Left lung (tissue), 10 donors: ENCODE data around the gene SNRNP70. TPM values are rescaled to one million over a fixed set of nuclear protein-coding genes. Genes with fewer than 3 reads are reported as not detected.

Experiments used
- ATAC-seq: fragments of 200-7000 bp; cut with Tn5 transposase; one replicate; pipeline ENCODE4 v1.9.1; 2020; ENCODE audit warnings: moderate library complexity
- DNase-seq, 4 donors: peaks; one replicate each; pipeline ENCODE4 v3.0.0-alpha.2; 2013 to 2020
- H3K27ac ChIP-seq, 2 donors: fragments of 200-600 bp; sonication (generic) in 1 of 2; one replicate each; pipeline versions ENCODE4 v1.5.0 to v1.8.0; 2020 to 2021
- H3K27me3 ChIP-seq, 2 donors: fragments of 200-600 bp; sonication (generic) in 1 of 2; one replicate each; pipeline versions ENCODE4 v1.5.0 to v1.8.0; 2020 to 2021
- H3K36me3 ChIP-seq, 2 donors: fragments of 200-600 bp; sonication (generic) in 1 of 2; one replicate each; pipeline versions ENCODE4 v1.5.0 to v1.8.0; 2020 to 2021
- H3K4me1 ChIP-seq, 2 donors: fragments of 200-600 bp; one replicate each; pipeline ENCODE4 v1.8.0; 2021
- H3K4me3 ChIP-seq, 2 donors: fragments of 200-600 bp; sonication (generic) in 1 of 2; one replicate each; pipeline versions ENCODE4 v1.5.0 to v1.8.0; 2020 to 2021; ENCODE audit warnings: mild to moderate bottlenecking in 1 of 2
- H3K9me3 ChIP-seq, 2 donors: fragments of 200-600 bp; sonication (generic) in 1 of 2; one replicate each; pipeline versions ENCODE4 v1.5.0 to v1.8.0; 2020 to 2021
- CTCF ChIP-seq, 2 donors: fragments of 200-600 bp; sonication (generic) in 1 of 2; IDR thresholded peaks; one replicate each; pipeline versions ENCODE4 v1.5.0 to v1.8.0; 2021; ENCODE audit warnings: antibody characterized with exemption in 2 of 2
- intact Hi-C, 2 donors: fragments of 100-400 bp; cut with DNase I; formaldehyde crosslinking; loops; one replicate each; pipeline versions ENCODE4 v1.11.2 to v1.14.2; 2022
- polyA plus RNA-seq, 6 donors: library from polyadenylated mRNA; unstranded; fragments of 120-200 nt; gene quantifications; one replicate each; pipeline ENCODE4 v1.2.1, GENCODE V29; 2013; ENCODE audit not compliant: insufficient read length in 6 of 6
- total RNA-seq, 2 donors: library from RNA; stranded (reverse); fragmentation: NEBNext Ultra II Directional; extraction: Animal tissue kit (Norgen Biotek cat#: 25700); gene quantifications; one replicate each; pipeline ENCODE4 v1.2.1, GENCODE V29; 2021
- donor health status: DM: no; HTN: yes; CAD: no.
- donor health status: DM: no; HTN: no; CAD: no.

The SNRNP70 gene
- total and polyA plus RNA-seq, 8 donors = 161 to 371 (median 325) TPM

DNA sequence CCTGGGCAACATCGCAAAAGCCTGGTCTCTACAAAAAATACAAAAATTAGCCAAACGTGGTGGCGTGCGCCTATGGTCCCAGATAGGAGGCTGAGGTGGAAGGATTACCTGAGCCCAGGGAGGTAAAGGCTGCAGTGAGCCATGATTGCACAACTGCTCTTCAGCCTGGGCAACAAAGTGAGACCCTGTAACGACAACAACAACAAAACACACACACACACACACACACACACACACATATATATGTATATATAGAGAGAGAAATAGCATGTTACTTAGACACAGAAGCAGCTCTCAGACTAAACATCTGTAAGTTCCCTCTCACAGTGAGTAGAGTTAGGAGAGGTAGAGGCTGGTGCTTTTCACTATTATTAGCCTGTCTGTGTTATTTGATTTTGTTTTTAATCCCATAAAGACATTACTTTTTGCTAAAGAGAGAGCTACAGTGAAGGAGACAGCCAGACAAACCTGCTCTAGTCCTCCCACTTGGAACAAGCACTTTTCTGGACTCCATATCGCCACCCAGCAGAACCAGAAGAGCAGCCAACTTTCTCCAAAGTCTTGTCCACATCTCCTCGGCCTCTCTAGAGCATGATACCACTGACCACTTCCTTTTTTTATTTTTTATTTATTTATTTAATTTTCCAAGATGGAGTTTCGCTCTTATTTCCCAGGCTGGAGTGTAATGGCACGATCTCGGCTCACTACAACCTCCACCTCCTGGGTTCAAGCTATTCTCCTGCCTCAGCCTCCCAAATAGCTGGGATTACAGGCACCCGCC, 26.2 kb downstream of the SNRNP70 start:
- H3K36me3 ChIP-seq = peaks cover 0 to 30% of the 10 kb centered on the region in 2 donors
- no peaks in the 10 kb centered on the region for H3K27me3 ChIP-seq
- no peak overlapping the region for H3K4me3 ChIP-seq
- DNase-seq (no peak), ATAC-seq (no peak)
- peaks cover 4 to 28% of the 10 kb centered on the region in 2 donors for H3K4me1 ChIP-seq
- intact Hi-C loops = no loop called here
- H3K9me3 ChIP-seq = no peaks in the 10 kb centered on the region
- H3K27ac ChIP-seq = no peak overlapping the region
- no peak for TF ChIP-seq CTCF (IDR thresholded peaks at IDR 0.05)

DNA sequence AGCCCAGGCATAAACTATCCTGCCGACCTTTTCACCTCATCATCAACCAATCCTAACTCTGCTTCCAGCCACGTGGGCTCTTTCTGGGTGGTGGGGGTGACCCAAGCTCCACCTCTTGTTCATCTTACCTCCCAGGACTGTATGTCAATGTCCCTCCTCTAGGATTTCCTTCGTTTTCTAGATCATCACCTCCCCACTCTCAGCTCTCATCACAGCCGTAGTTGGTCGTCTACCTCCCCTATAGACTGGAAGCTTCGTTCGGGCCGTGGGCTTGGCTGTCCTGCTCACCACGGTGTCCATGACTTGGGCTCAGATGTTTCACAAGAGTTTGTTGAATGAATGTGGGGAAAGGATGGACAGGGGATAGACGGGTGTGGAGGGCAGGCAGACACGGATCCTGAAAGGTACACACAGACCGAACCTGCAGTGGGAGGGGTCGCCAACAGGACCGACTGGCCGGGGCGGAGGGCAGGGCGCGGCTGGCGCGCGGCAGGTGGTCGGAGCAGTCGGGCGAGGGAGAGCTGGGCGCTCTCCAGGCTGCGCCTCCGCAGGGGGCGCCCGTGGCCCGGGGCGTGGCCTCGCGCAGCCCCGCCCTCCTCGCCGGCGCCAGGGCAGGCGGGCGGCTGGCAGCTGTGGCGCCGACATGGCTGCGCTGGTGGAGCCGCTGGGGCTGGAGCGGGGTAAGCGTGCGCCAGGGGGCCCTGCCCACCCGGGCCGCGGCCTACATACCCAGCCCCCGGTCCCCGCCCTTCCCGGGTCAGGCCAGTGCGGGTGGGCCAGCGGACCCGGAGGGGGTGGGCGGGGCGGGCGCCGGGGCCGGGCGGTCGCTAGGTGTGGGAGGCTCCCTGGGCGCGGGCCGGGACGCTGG, 28.7 kb downstream of the SNRNP70 start, which contains the start of gene LIN7B:
Gene LIN7B, plus strand, starts transcription at position 609 of the 868 bp plus-strand sequence. Its CDS starts 35 bp downstream, at position 644.
- peak; percentile 36 to 55 for TF ChIP-seq CTCF (IDR thresholded peaks at IDR 0.05)
- DNase-seq = peak; percentile 57 to 92 (median 76)
- Histone ChIP-seq H3K4me1 (peaks cover 10 to 49% of the 10 kb centered on the region in 2 donors), H3K27me3 (peaks cover 0 to under 1% of the 10 kb centered on the region in 2 donors), H3K4me3 (peak within 1 kb of the TSS; percentile 84 to 87), H3K36me3 (peaks cover 0 to 4% of the 10 kb centered on the region in 2 donors), H3K9me3 (no peaks in the 10 kb centered on the region), H3K27ac (peak within 1 kb of the TSS; percentile 67 to 72)
- peak; percentile 71 for ATAC-seq
- intact Hi-C loops = no loop called here

DNA sequence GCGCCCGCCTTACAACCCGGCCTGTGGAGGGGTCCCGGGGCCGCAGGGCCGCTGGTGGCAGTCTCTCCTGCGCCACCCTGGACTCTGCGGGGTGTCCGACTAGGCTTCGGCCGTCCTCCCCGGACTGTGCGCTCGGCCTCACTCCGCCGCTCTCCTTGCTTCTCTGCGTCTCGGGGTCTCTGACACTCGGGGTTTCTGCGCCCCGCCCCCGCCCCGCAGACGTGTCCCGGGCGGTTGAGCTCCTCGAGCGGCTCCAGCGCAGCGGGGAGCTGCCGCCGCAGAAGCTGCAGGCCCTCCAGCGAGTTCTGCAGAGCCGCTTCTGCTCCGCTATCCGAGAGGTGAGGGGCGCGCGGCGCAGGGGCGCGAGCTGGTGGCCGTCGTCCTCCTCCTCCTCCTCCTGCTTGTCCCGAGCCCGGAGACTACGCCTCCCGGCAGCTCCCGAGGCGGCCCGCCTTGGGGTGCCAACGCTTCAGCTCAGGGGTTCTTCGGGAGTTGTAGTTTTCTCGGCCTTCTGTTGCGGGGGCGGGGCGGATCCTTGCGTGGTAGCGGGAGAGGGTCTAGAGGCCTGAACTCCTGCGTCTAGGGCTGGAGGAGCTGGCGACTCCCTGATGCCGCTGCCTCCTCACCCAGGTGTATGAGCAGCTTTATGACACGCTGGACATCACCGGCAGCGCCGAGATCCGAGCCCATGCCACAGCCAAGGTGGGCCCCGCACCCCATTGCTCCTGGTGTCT, 29.5 kb downstream of the SNRNP70 start:
- ATAC-seq (peak; percentile 7), DNase-seq (peak; percentile 61 to 88 (median 71))
- TF ChIP-seq CTCF (IDR thresholded peaks at IDR 0.05) = no peak
- Histone ChIP-seq H3K27me3 (peaks cover 0 to 9% of the 10 kb centered on the region in 2 donors), H3K9me3 (no peaks in the 10 kb centered on the region), H3K27ac (peak overlapping the region; percentile 67 to 72), H3K36me3 (no peaks in the 10 kb centered on the region), H3K4me1 (peaks cover 14 to 55% of the 10 kb centered on the region in 2 donors), H3K4me3 (peak overlapping the region; percentile 84 to 87)
- intact Hi-C loops = no loop called here

DNA sequence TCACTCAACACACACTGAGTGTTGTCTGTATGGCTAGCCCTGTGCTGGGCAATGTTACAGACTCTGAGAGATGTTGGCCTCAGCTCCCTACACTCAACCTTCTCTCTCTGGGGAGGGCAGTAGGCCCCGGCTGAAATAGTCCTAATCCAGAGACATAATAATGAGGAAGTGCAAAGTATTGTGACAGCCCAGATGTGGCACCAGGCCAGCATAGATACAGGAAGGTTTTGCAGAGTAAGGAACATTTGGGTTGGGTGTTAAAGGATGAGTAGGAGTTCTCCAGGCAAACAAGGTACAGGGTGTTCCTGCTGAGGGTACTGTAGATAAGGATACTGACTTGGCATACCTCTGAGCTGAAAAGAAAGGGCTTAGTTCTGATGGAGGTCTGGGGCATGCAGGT, 31.3 kb downstream of the SNRNP70 start:
- Histone ChIP-seq H3K4me3 (no peak overlapping the region), H3K4me1 (peaks cover 18 to 63% of the 10 kb centered on the region in 2 donors), H3K36me3 (no peaks in the 10 kb centered on the region), H3K27ac (no peak overlapping the region), H3K9me3 (no peaks in the 10 kb centered on the region), H3K27me3 (peaks cover 7 to 26% of the 10 kb centered on the region in 2 donors)
- DNase-seq = peak in 1 of 4 donors; percentile 51
- no peak for ATAC-seq
- intact Hi-C loops = no loop called here
- TF ChIP-seq CTCF (IDR thresholded peaks at IDR 0.05) = no peak
